Inferior parietal cortex (tissue), 1 donor: Measurements from ENCODE around the gene PALM3.

ENCODE experiments used
- DNase-seq: peaks from one replicate; pipeline ENCODE4 v3.0.0-alpha.2; 2016; ENCODE audit errors: extremely low spot score

The PALM3 gene, protein sequence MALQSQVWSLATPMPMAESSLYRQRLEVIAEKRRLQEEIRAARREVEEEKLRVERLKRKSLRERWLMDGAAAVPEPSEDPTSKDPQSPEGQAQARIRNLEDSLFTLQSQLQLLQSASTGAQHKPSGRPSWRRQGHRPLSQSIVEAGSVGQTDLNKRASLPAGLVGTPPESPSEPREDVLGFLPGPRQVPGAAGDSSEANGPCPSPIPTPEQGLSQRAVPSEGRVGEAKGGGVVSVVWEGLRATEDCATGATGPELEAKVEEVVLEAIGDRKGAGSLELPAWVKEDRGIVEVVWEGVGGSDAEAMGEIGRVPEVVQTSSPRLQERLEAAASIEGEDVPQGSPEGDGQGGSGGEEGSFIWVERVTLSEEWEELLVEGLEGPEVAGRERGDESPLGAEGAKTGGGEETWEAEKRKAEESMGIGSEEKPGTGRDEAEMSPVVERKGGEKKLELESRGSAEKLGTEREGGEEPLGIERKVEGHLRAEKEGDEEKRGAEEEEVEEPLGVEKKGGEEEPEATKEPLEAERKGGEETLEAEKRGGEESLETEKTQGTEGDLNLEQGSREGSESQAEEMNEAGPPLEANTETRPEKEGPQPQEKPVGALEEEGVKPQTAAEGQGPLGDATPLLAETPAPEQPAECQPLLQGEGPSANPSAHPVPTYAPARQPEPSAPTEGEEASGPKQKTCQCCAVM

DNA sequence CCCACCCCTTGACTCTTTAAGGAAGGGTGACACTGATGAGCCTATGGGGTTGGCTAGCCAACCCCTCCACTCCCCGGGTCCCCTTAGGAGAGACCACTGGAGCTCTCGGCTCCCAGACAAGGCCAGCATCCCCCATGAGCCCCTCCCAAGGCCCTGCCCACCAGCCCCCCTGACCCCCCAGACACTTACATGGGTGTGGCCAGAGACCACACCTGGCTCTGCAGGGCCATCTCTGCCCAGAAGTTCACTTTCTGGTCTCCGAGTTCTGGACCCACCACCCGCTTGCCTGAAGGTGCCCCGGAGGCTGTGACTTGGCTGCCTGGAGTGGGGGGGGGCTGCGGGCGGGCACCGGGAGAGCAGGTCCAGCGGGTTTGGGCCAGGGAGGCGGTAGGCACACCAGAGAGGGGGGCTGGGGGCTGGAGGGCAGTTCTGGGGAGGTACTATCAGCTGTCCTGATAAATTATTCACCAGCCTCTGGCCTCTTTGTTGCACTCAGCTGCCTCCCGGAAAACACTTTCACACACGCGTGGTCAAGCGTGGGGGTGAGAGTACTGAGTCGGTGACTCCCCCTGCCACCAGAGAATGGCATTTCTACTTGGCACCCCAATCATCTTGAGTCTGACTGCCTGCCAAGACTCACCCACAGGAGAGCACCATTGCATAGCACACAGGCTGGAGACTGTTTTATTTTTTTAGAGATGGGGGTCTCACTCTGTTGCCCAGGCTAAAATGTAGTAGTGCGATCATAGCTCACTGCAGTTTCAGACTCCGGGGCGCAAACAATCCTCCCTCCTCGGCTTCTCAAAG, at the start of gene PALM3:
Gene PALM3 (minus strand): TSS at position 326 of the 807 bp plus-strand sequence. CDS start 96 bp downstream, at position 230.
- DNase-seq: no peak

DNA sequence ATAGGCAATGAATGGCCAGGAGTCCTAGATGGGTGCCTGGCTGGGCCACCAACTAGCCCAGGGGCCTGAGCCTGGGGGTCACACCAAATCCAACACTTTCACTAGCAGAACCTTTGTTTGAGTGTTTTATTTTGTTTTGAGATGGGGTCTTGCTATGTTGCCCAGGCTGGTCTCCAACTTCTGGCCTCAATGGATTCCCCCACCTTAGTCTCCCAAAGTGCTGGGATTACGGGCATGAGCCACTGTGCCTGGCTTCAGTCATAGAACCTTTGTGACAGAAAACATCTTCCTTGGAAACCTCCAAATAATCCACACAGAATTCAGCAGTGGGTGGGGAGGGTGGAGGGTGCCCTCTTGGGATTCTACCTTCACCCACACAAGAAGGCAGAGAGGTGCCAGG, 49.6 kb upstream of the PALM3 start:
- DNase-seq: no peak

- DNase-seq: no peak
These were observed 48.8 kb upstream of the PALM3 start for GRCh38 chr19:14110650-14111049.

GRCh38 chr19:14107581-14108461, 45.9 kb upstream of the PALM3 start:
- no peak for DNase-seq

- no peak for DNase-seq
These were observed 45.0 kb upstream of the PALM3 start for GRCh38 chr19:14106840-14107239.

DNA sequence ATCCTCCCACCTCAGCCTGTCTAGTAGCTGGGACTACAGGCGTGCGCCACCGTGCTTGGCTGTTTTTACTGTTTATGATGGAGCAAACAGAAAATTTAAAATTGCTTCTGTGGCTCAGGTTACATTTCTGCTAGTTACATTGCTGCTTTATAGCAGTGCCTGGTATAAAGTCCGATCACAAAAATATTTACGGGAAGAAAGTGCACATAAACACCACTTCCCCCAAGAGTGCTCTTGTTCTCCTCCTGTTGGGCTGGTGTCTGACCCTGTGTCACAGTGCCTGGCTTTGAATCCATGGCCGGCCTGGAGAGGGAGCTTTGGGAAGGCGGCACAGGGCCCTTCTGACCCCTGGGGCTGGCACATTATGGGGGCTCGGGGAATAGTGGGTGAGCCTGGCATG, 43.8 kb upstream of the PALM3 start:
- no peak for DNase-seq

DNA sequence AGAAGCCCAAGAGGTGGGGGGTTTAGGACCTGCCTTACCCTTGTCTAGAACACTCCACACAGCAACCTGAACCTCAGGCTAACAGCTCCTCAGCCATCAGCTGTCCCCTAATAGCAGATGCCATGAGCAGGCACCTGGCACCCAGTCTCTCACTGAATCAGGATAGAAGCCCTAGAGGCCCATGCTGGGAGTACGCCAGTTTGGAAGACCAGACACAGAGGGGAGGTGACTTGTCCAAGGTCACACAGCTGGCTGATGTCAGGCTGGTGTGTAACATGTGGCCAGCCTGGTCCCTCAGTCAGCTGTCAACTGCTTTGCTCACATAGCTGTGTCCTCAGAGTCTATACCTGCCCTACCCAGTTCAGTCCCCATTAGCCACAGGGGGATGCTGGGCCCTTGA, 41.4 kb upstream of the PALM3 start:
- DNase-seq: no peak

GRCh38 chr19:14102756-14103155, 40.9 kb upstream of the PALM3 start:
- no peak for DNase-seq

GRCh38 chr19:14102102-14102696, 40.3 kb upstream of the PALM3 start:
- no peak for DNase-seq

- DNase-seq: no peak
These were observed 39.2 kb upstream of the PALM3 start for GRCh38 chr19:14101003-14101545.

GRCh38 chr19:14097532-14098151, 35.8 kb upstream of the PALM3 start:
- DNase-seq: no peak

DNA sequence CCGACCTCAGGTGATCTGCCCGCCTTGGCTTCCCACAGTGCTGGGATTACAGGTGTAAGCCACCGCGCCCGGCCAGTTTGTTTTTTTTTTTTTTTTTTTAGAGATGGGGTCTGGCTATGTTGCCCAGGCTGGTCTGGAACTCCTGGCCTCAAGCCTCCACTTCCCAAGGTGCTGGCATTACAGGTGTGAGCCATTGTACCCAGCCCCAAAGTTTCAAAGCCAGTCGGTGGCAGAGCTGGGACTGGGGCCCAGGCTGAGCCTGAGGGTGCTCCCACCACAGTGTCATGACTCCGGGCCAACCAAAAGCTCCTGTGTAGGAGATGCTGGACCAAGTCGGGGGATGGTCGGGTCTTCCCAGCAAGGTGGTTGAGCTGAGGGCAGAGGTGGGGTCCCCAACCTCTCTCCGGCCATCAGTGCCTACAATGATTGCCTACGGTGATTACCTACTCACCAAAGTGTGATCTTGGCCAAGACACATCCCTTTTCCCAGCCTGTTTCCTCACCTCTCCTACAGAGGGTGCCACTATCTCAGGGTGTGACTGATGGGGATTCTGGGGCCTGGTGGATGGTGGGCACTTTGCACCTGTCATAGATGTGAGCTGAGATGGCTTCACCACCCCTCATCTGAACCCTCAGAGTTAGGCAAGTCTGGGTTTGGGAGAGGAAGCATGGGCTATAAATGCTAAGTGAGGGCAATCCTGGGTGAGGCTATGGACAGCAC, 34.6 kb upstream of the PALM3 start:
- no peak for DNase-seq

DNA sequence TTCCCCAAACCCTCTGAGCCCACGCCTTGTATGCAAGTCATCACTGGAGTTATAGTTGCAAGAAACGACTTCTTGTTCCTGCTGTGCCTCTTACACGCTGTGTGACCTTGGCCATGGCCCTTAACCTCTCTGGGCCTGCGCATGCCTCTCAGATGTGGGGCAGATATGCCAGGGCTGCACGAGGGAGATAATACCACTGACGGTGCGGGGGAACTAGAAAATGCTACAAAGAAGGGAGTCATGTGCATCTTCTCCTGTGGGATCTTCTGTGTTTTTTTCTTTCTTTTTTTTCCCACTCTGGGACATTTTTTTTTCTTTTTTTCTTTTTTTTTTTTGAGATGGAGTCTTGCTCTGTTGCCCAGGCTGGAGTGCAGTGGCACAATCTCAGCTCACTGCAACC, 33.0 kb upstream of the PALM3 start:
- DNase-seq: no peak

- no peak for DNase-seq
These were observed 31.4 kb upstream of the PALM3 start for GRCh38 chr19:14093117-14093823.

DNA sequence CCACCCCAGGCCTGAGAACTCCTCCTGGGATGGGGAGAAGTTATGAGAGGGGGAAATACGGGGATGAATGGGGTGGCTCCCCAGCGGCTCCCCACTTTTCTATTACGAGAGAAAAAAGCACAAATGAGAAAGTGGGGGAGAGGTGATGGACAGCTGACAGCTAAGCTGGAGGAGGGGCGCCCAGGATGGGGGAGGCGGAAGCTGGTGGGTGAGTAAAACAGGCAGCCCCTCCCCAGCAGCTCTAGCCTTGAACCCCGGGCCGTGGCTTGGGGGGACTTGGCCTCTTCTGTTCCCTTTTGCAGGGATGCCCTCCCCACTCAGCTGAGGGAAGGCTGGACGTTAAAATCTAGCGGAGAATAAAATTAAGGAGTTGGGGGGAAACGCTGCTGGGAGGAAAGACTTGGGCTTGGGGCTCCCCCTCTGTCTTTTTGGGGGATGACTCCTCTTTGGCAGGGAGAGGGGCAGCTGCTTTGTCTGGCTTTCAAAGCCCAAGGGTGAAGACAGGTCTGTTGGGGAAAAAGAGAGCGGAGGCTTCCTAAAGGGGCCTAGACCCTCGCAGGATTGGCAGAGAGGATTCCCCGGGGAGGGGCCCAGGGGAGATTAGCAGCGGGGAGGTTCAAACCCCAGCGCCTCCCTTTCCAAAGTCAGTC, 30.1 kb upstream of the PALM3 start:
- DNase-seq: no peak

DNA sequence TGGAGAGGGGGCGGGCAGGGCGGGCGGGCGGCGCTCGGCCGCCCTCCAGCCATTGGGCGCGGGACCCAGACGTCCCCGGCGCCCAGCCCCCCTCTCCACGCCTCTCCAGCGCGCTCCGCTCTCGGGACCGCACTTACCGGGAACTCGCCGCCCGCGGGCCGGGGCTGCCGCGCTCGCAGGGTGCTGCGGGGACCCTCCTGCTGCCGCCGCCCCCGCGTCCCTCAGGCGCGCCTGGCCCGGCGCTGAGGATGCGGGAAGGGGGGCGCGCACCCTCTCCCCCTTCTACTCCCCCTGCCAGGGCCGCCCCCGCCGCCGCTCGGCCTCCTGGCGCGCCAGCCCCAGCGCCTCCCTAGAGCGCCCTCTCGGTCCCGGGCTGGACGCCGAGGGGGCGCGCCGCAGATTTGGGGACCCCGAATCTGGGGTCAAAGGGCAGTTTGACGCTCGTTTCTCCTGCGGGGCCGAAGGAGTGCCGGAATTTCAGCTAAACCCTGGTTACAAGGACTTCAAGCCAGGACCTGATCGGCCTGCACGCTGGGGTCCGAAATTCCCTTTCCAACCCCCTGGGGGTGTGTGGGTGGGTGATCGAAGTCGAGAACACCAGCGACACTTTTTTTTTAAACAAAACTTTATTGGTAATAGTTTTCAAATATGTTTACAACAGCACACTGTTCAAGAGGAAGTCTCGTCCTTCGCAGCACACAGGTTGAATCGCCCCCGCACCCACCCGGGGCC, 29.4 kb upstream of the PALM3 start:
- DNase-seq: peak; percentile 37

DNA sequence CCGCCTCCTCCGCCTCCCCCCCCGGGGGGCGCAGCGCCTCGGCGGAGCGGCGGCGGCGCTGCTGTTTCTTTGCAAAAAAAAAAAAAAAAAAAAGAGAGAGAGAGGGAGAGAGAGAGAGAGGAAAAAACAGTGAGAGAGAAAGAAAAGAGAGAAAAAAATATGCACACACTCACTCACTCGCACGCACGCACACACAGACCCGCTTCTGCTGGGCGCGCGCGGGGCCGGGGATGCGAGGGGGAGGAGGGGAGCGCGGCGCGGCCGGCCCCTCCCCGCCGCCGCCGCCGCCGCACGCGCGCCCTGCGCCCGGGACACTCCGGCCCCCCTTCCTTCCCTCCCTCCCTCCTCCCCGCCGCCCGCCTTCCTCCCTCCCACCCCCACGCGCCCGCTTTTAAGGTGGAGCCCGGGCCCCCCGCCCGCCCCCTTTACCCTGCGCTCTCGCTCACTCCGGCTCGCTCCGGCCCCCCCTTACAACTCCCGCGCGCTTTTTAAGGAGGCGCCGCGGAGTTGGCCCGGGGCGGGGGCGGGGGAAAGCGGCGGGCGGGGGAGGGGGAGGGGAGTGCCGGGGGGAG, 28.7 kb upstream of the PALM3 start, which contains the start of gene SAMD1:
Gene SAMD1 (minus strand): TSS at position 243 of the 572 bp plus-strand sequence.
- DNase-seq: peak; percentile 40
